Epithelial cell of proximal tubule (primary cell): Measurements from ENCODE around the gene CDC16. TPM values are rescaled to one million over a fixed set of nuclear protein-coding genes. Genes with fewer than 3 reads are reported as not detected.
"Not testable (repeated sequence)": the region's sequence is repeated elsewhere in the genome, so short reads cannot be mapped to it uniquely, and the experiment has no call there.

Experiments
- DNase-seq: peaks from one replicate; pipeline ENCODE4 v3.0.0-alpha.2; 2011; ENCODE audit warnings: low read depth
- H3K4me3 ChIP-seq: 2 replicates; pipeline ENCODE4 v1.5.1; 2011; ENCODE audit warnings: low read depth, mild to moderate bottlenecking, low read length
- CTCF ChIP-seq: conservative IDR thresholded peaks from 2 replicates; pipeline ENCODE4 v1.5.1; 2012; ENCODE audit warnings: low read depth, mild to moderate bottlenecking, low read length
- total RNA-seq: library from RNA; depleted of rRNA; stranded (reverse); fragments of >200 nt; gene quantifications from 2 replicates; pipeline ENCODE4 v1.2.3, GENCODE V29; 2015

CDC16 gene
- total RNA-seq, 1 donor from 2014 or later: 20.0 TPM

GRCh38 chr13:114249077-114249476 is 14.4 kb downstream of the CDC16 start:
- DNase-seq: no peak
- no peak for TF ChIP-seq CTCF
- no peak overlapping the region for H3K4me3 ChIP-seq

GRCh38 chr13:114251639-114252440 is 17.1 kb downstream of the CDC16 start:
- not testable (repeated sequence) for DNase-seq, H3K4me3 ChIP-seq

- DNase-seq: no peak
- no peak for TF ChIP-seq CTCF
- H3K4me3 ChIP-seq: no peak overlapping the region
These were observed 21.9 kb downstream of the CDC16 start for GRCh38 chr13:114256547-114256946.

- H3K4me3 ChIP-seq: no peak overlapping the region
- no peak for TF ChIP-seq CTCF
- no peak for DNase-seq
These were observed 22.3 kb downstream of the CDC16 start for GRCh38 chr13:114257014-114257413.

- DNase-seq: no peak
- no peak overlapping the region for H3K4me3 ChIP-seq
- no peak for TF ChIP-seq CTCF
These were observed 23.9 kb downstream of the CDC16 start for GRCh38 chr13:114258589-114258988.

- no peak for DNase-seq
- no peak overlapping the region for H3K4me3 ChIP-seq
- TF ChIP-seq CTCF: no peak
These were observed 24.7 kb downstream of the CDC16 start for GRCh38 chr13:114259374-114259773.

- DNase-seq: no peak
- H3K4me3 ChIP-seq: no peak overlapping the region
- no peak for TF ChIP-seq CTCF
These were observed 25.3 kb downstream of the CDC16 start for GRCh38 chr13:114259974-114260373.
